K562 (cell line): ENCODE results near the gene MRPL52. TPM values are rescaled to one million over a fixed set of nuclear protein-coding genes. Genes with fewer than 3 reads are reported as not detected.

ENCODE experiments used
- CCAR2 ChIP-seq: fragments of 200-400 bp; formaldehyde crosslinking; IDR thresholded peaks from 2 replicates; pipeline ENCODE4 v1.6.1; 2017; ENCODE audit warnings: mild to moderate bottlenecking, low read depth, low read length
- CEBPZ ChIP-seq: fragments of 150-350 bp; IDR thresholded peaks from 2 replicates; pipeline ENCODE4 v1.6.1; 2014; ENCODE audit warnings: low read depth, mild to moderate bottlenecking, low read length, borderline replicate concordance
- CREB3 ChIP-seq: fragments of 450-650 bp; conservative IDR thresholded peaks from 2 replicates; pipeline ENCODE4 v1.6.1; 2016; ENCODE audit warnings: missing genetic modification characterization, low read depth, mild to moderate bottlenecking, missing compliant biosample characterization, moderate library complexity
- DDX20 ChIP-seq: fragments of 450-650 bp; IDR thresholded peaks from 2 replicates; pipeline ENCODE4 v1.6.1; 2016; ENCODE audit warnings: missing genetic modification characterization, low read depth, mild to moderate bottlenecking, missing compliant biosample characterization, moderate library complexity
- DPF2 ChIP-seq: fragments of 450-650 bp; IDR thresholded peaks from 2 replicates; pipeline ENCODE4 v1.6.1; 2016
- FOXK2 ChIP-seq, 2 experiments: fragments of 450-650 bp; IDR thresholded peaks in 1 of 2; conservative IDR thresholded peaks in 1 of 2; 2 replicates each; pipeline ENCODE4 v1.6.1; 2016; ENCODE audit warnings: low read depth in 2 of 2, mild to moderate bottlenecking in 1 of 2
- HDAC6 ChIP-seq: IDR thresholded peaks from 2 replicates; pipeline ENCODE4 v1.6.1; 2012; ENCODE audit warnings: low read depth, mild to moderate bottlenecking, control low read depth, inconsistent platforms, low read length, moderate library complexity
- ILF3 ChIP-seq: fragments of 450-650 bp; IDR thresholded peaks from 2 replicates; pipeline ENCODE4 v1.6.1; 2018; ENCODE audit warnings: antibody characterized with exemption, mild to moderate bottlenecking, moderate library complexity, borderline replicate concordance
- ILK ChIP-seq: fragments of 450-650 bp; IDR thresholded peaks from 2 replicates; pipeline ENCODE4 v1.6.1; 2016; ENCODE audit warnings: missing genetic modification characterization, low read depth, mild to moderate bottlenecking, missing compliant biosample characterization, moderate library complexity, borderline replicate concordance
- JUND ChIP-seq, 2 experiments: IDR thresholded peaks; 2 replicates in 1 of 2; 3 replicates in 1 of 2; pipeline ENCODE4 v1.6.1; 2011; ENCODE audit warnings: borderline replicate concordance in 2 of 2, low read depth in 2 of 2, low read length in 2 of 2, improper control_type of control experiment in 1 of 2, missing biosample characterization in 1 of 2, missing genetic modification characterization in 1 of 2, missing genetic modification reagents in 1 of 2
- KDM5B ChIP-seq: fragments of 200-600 bp; sonication (generic); IDR thresholded peaks from 2 replicates; pipeline ENCODE4 v1.6.1; 2012; ENCODE audit warnings: low read depth, mild to moderate bottlenecking, moderate library complexity, low read length, control low read depth, inconsistent platforms; ENCODE audit not compliant: insufficient replicate concordance
- KLF6 ChIP-seq: fragments of 250-450 bp; sonication (Bioruptor Pico); IDR thresholded peaks from 2 replicates; pipeline ENCODE4 v1.4.0; 2020; ENCODE audit warnings: mild to moderate bottlenecking, moderate library complexity, borderline replicate concordance
- MEF2A ChIP-seq: IDR thresholded peaks from 2 replicates; pipeline ENCODE4 v1.6.1; 2011; ENCODE audit warnings: low read depth, mild to moderate bottlenecking, low read length, moderate library complexity; ENCODE audit not compliant: control insufficient read depth
- NR2C1 ChIP-seq, 2 experiments: fragments of 450-650 bp; IDR thresholded peaks; 2 replicates each; pipeline ENCODE4 v1.6.1; 2017; ENCODE audit warnings: mild to moderate bottlenecking in 2 of 2, antibody characterized with exemption in 1 of 2, inconsistent platforms in 1 of 2, missing compliant biosample characterization in 1 of 2, missing genetic modification characterization in 1 of 2
- PHF20 ChIP-seq: fragments of 450-650 bp; IDR thresholded peaks from 2 replicates; pipeline ENCODE4 v1.6.1; 2018; ENCODE audit not compliant: partially characterized antibody
- POLR2A ChIP-seq: fragments of 450-650 bp; conservative IDR thresholded peaks from 2 replicates; pipeline ENCODE4 v1.6.1; 2016
- SMARCE1 ChIP-seq: fragments of 450-650 bp; IDR thresholded peaks from 2 replicates; pipeline ENCODE4 v1.7.1; 2016; ENCODE audit warnings: mild to moderate bottlenecking
- TARDBP ChIP-seq: fragments of 450-650 bp; IDR thresholded peaks from 2 replicates; pipeline ENCODE4 v1.6.1; 2016
- TRIM24 ChIP-seq, 2 experiments: fragments of 450-650 bp; IDR thresholded peaks; 2 replicates each; pipeline ENCODE4 v1.6.1; 2016
- ZFX ChIP-seq: sonication (generic); formaldehyde crosslinking; IDR thresholded peaks from 2 replicates; pipeline ENCODE4 v1.8.0; 2022; ENCODE audit warnings: mild to moderate bottlenecking, missing genetic modification reagents, moderate library complexity
- ZNF175 ChIP-seq: fragments of 200-800 bp; sonication (Bioruptor generic); IDR thresholded peaks from 2 replicates; pipeline ENCODE4 v1.6.1; 2016; ENCODE audit warnings: low read depth, mild to moderate bottlenecking, missing genetic modification characterization, missing compliant biosample characterization
- ZNF316 ChIP-seq: fragments of 450-650 bp; IDR thresholded peaks from 2 replicates; pipeline ENCODE4 v1.6.1; 2016
- ZNF639 ChIP-seq, 2 experiments: fragments of 200-800 bp in 1 of 2; sonication (Bioruptor generic) in 1 of 2; sonication (generic) in 1 of 2; formaldehyde crosslinking in 1 of 2; IDR thresholded peaks in 1 of 2; conservative IDR thresholded peaks in 1 of 2; 2 replicates each; pipeline versions ENCODE4 v1.5.0 to v1.6.1; 2016 to 2020; ENCODE audit warnings: missing compliant biosample characterization in 1 of 2, missing genetic modification characterization in 1 of 2, missing genetic modification reagents in 1 of 2
- polyA plus RNA-seq, 8 experiments: library from polyadenylated mRNA; depleted of rRNA in 4 of 8; stranded (reverse) in 5 of 8; unstranded in 3 of 8; fragments of >200 nt; fragmentation: Nextera tagmentation in 2 of 8; fragmentation: Illumina TruSeq in 1 of 8; extraction: Ambion mirVana in 2 of 8; extraction: Trizol in 1 of 8; gene quantifications; 2 replicates each; pipeline versions ENCODE4 v1.2.1 to v1.2.3, GENCODE V29; 2011 to 2014; ENCODE audit warnings: inconsistent platforms in 1 of 8, missing spikeins in 1 of 8
- total RNA-seq, 7 experiments: library from RNA; depleted of rRNA in 6 of 7; stranded (reverse); fragments of >200 nt in 6 of 7; fragmentation: Illumina TruSeq in 2 of 7; extraction: Trizol in 2 of 7; gene quantifications; 2 replicates each; pipeline versions ENCODE4 v1.2.1 to v1.2.3, GENCODE V29; 2011 to 2021; ENCODE audit warnings: low replicate concordance in 1 of 7

MRPL52 gene
- total and polyA plus RNA-seq, 9 of the 15 experiments (the other 6 are each of a cell fraction or from before 2014, with no cell fraction given), result 56.5 to 213 (median 168) TPM

- no peak for TF ChIP-seq ZFX (CRISPR knock-in tag)
- TF ChIP-seq TRIM24 (IDR thresholded peaks at IDR 0.05), result 0 out of 4 replicates have a peak, but pooled peaks of 1 of the 2 experiments have one; percentile 9
- peak; percentile 55; the same call in 1 of the 2 replicates for TF ChIP-seq NR2C1 (IDR thresholded peaks at IDR 0.05)
- TF ChIP-seq NR2C1 (tag; IDR thresholded peaks at IDR 0.05), result no peak
- TF ChIP-seq ILF3, result peak; percentile 37; the same call in 1 of the 2 replicates
- no peak for TF ChIP-seq KDM5B
- no peak for TF ChIP-seq HDAC6
- no peak for TF ChIP-seq KLF6
- TF ChIP-seq MEF2A, result 0 out of 2 replicates have a peak, but pooled peaks have one; percentile 7
- peak in 1 of 2 experiments; percentile 95; a peak in 2 of 4 replicates for TF ChIP-seq FOXK2 (conservative IDR thresholded peaks at IDR 0.05 in 1 of 2, IDR thresholded peaks at IDR 0.05 in 1 of 2; ENCODE audit: low read depth in 2 of 2)
- no peak for TF ChIP-seq CEBPZ
- TF ChIP-seq DDX20, result no peak
- TF ChIP-seq TARDBP, result no peak
- 0 out of 2 replicates have a peak, but pooled peaks have one; percentile 60 for TF ChIP-seq DPF2
- TF ChIP-seq PHF20, result no peak
- no peak for TF ChIP-seq ZNF316
- no peak for TF ChIP-seq CCAR2
- TF ChIP-seq CREB3 (tag), result no peak
- no peak for TF ChIP-seq JUND (IDR thresholded peaks at IDR 0.05; ENCODE audit: borderline replicate concordance, low read depth, low read length)
- TF ChIP-seq JUND (tag; IDR thresholded peaks at IDR 0.05; ENCODE audit: borderline replicate concordance, low read depth, low read length), result no peak
- TF ChIP-seq POLR2A, result no peak
- no peak for TF ChIP-seq ZNF639 (CRISPR knock-in tag; conservative IDR thresholded peaks at IDR 0.05 in 1 of 2, IDR thresholded peaks at IDR 0.05 in 1 of 2)
- TF ChIP-seq ILK, result no peak
- TF ChIP-seq ZNF175 (CRISPR knock-in tag), result peak; percentile 40; the same call in 1 of the 2 replicates
- TF ChIP-seq SMARCE1, result 0 out of 2 replicates have a peak, but pooled peaks have one; percentile 4
These were observed 41.1 kb downstream of the MRPL52 start (continued) for GRCh38 chr14:22870811-22871223.
